IMR-90 (cell line): Measurements from ENCODE around the gene PKHD1.

ENCODE experiments used
- BHLHE40 ChIP-seq: fragments of 150-350 bp; IDR thresholded peaks from 2 replicates; pipeline ENCODE4 v1.6.1; 2016; ENCODE audit warnings: mild to moderate bottlenecking, low read depth, low read length
- CEBPB ChIP-seq: IDR thresholded peaks from 2 replicates; pipeline ENCODE4 v1.6.1; 2012; ENCODE audit warnings: low read depth, low read length, improper control_type of control experiment
- CHD1 ChIP-seq: IDR thresholded peaks from 2 replicates; pipeline ENCODE4 v1.6.1; 2012; ENCODE audit warnings: low read depth, low read length, improper control_type of control experiment
- FOS ChIP-seq: fragments of 150-350 bp; IDR thresholded peaks from 2 replicates; pipeline ENCODE4 v1.6.1; 2016; ENCODE audit warnings: low read depth, low read length
- POLR2A ChIP-seq: IDR thresholded peaks from 2 replicates; pipeline ENCODE4 v1.6.1; 2012; ENCODE audit warnings: mild to moderate bottlenecking, low read depth, low read length
- RAD21 ChIP-seq: IDR thresholded peaks from 2 replicates; pipeline ENCODE4 v1.6.1; 2012; ENCODE audit warnings: low read length, improper control_type of control experiment
- RCOR1 ChIP-seq: IDR thresholded peaks from 2 replicates; pipeline ENCODE4 v1.6.1; 2012; ENCODE audit warnings: mild to moderate bottlenecking, low read length, improper control_type of control experiment; ENCODE audit not compliant: insufficient replicate concordance
- RFX5 ChIP-seq: IDR thresholded peaks from 2 replicates; pipeline ENCODE4 v1.8.0; 2012; ENCODE audit warnings: low read depth, mild to moderate bottlenecking, low read length, moderate library complexity
- SMC3 ChIP-seq: fragments of 150-350 bp; IDR thresholded peaks from 2 replicates; pipeline ENCODE4 v1.6.1; 2016; ENCODE audit warnings: low read depth, mild to moderate bottlenecking, antibody characterized with exemption, low read length, moderate library complexity
- TF ChIP-seq, protein P1 (sequence below): conservative IDR thresholded peaks from 2 replicates; pipeline ENCODE4 v1.5.1; 2012; ENCODE audit warnings: mild to moderate bottlenecking, low read depth, low read length, improper control_type of control experiment

DNA sequence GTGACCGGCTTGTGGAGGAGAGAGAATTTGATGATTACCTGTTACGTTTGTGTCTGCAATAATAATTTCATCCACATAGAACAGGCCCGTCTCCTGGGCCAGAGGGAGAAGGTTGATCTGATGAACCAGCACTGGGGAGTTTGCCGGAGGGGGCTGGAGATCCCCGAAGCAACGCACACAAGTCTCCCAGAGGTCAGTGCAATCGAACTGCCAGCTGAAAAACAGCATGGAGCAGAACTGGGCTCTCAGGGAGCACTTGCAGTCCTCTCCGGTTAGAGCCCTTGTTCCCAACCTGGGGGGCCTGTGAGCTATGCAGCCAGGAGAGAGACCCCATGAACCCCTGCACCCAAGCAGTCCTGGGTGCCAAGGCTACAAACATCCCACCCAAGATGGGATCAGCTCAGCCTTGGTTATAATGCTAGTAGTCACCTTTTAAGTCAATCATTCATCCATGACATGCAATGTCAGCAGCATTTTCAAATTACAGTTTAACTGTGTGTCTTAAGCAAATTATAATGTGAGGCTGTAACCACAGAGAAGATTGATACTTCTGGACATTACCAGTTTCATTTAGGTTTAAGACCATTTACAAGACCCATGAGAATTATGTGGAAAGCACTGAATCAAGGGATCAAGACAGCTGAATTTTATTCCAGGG is 34.2 kb downstream of the PKHD1 start:
- TF ChIP-seq RFX5 (no peak), POLR2A (no peak), FOS (no peak), RCOR1 (no peak), BHLHE40 (no peak), CHD1 (no peak), SMC3 (no peak), CEBPB (no peak), RAD21 (no peak)
- TF ChIP-seq, protein P1, sequence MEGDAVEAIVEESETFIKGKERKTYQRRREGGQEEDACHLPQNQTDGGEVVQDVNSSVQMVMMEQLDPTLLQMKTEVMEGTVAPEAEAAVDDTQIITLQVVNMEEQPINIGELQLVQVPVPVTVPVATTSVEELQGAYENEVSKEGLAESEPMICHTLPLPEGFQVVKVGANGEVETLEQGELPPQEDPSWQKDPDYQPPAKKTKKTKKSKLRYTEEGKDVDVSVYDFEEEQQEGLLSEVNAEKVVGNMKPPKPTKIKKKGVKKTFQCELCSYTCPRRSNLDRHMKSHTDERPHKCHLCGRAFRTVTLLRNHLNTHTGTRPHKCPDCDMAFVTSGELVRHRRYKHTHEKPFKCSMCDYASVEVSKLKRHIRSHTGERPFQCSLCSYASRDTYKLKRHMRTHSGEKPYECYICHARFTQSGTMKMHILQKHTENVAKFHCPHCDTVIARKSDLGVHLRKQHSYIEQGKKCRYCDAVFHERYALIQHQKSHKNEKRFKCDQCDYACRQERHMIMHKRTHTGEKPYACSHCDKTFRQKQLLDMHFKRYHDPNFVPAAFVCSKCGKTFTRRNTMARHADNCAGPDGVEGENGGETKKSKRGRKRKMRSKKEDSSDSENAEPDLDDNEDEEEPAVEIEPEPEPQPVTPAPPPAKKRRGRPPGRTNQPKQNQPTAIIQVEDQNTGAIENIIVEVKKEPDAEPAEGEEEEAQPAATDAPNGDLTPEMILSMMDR = no peak
